GM18526 (cell line): ENCODE data around the gene SMG6.
A peak's percentile ranks its signal among the peaks of the same experiment; 100 is the strongest.

Experiments used
- POLR2A ChIP-seq: IDR thresholded peaks from 3 replicates; pipeline ENCODE4 v1.6.1; 2011; ENCODE audit not compliant: insufficient read length; ENCODE audit errors: extremely low read depth

Gene SMG6

DNA sequence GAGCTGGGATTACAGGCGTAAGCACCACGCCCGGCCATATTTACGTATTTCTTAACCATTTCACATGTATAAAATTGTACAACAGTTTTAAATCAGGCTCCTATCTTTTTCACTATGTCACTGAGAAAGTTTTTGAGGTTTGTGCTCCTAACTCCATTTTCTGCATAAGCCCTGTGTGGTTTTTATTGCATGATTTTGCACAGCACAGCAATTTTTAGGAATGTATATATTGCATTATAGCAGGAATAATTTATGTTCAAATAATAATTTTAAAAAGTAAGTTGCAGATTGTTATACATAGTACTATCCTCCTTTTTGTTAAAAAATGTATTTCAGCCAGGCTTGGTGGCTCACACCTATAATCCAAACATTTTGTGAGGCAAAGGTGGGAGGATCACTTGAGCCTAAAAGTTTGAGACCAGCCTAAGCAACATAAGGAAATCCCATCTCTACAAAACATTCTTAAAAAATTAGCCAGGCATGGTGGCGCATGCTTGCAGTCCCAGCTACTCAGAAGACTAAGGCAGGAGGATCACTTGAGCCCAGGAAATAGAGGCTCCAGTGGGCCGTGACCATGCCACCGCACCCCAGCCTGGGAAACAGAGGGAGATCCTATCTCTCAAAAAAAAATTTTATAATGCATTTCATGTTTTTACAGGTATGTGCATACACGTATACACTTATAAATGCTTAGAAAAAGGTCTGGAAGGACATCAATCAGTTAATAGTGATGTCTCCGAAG is 26.0 kb downstream of the SMG6 start:
- TF ChIP-seq POLR2A: no peak

DNA sequence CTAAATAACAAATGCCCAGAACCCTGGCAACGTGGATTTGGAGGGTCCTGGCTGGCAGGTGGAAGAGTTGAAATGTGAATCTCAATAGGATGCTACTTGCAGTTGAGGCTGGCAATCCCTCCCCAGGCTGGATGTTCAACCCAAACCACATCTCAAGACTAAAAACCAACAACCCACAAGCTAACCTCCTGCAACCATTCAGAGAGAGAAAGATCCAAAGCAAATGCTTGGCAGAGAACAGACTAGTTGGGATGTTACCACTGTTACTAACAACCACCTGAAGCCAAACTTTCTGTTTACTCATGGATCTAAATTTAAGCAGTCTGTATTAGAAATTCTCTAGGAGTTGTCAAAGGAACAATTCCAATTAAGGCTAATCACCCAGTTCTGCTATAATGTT is 27.9 kb downstream of the SMG6 start:
- TF ChIP-seq POLR2A: no peak

DNA sequence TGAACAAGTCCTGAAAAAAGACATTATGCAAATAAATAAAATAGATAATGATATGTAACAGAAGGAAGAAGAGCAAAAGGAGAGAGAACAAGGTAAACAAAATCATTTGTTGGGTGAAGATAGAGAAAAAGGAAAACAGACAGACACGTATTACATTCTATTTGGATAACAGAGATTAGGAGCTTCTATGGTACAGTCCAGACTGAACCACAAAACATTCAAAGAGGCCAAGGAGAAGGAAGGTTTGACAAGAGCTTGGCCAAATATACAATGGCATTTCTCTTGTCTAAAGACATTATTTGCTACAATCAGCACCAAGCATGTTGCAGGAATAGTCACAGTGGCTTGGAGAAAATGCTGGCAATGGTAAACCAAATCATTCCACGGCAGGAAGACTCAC is 29.2 kb downstream of the SMG6 start:
- TF ChIP-seq POLR2A: no peak

GRCh38 chr17:2271985-2272702 is 31.4 kb downstream of the SMG6 start:
- no peak for TF ChIP-seq POLR2A

- no peak for TF ChIP-seq POLR2A
These were observed 36.2 kb downstream of the SMG6 start for GRCh38 chr17:2267354-2267753.

GRCh38 chr17:2266865-2267228 is 36.7 kb downstream of the SMG6 start:
- no peak for TF ChIP-seq POLR2A

GRCh38 chr17:2266045-2266864 is 37.3 kb downstream of the SMG6 start:
- peak; percentile 20 for TF ChIP-seq POLR2A

DNA sequence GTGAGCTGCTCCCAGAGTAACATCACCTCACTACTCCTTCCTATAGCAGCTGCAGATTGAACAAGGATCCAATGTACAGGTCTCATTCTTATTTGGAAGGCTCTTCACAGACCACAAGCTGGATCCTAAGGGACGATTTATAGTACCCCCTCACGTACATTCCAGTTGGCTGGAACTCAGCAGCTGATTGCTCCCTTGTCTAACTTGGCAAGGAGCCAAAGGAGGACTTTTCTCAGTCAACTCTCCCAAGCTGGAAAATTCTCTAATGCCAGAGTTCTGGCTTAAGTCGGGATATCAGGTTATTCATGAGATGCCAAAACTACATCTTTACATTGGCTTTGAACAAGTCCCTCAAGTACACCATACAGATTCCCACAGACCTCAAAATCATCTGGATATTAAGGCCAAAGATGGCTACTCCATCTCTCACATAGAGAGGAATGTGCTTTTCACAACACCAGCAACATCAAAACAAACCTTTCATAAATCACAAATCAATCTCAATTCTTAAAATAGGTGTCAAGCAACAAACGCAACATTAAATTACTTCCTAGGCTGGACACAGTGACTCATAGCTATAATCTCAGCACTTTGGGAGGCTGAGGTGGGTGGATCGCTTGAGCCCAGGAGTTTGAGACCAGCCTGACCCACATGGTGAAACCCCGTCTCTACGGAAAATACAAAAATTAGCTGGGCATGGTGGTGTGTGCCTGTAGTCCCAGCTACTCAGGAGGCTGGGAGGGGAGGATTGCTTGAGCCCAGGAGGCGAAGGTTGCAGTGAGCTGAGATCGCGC is 39.3 kb downstream of the SMG6 start:
- TF ChIP-seq POLR2A: no peak

DNA sequence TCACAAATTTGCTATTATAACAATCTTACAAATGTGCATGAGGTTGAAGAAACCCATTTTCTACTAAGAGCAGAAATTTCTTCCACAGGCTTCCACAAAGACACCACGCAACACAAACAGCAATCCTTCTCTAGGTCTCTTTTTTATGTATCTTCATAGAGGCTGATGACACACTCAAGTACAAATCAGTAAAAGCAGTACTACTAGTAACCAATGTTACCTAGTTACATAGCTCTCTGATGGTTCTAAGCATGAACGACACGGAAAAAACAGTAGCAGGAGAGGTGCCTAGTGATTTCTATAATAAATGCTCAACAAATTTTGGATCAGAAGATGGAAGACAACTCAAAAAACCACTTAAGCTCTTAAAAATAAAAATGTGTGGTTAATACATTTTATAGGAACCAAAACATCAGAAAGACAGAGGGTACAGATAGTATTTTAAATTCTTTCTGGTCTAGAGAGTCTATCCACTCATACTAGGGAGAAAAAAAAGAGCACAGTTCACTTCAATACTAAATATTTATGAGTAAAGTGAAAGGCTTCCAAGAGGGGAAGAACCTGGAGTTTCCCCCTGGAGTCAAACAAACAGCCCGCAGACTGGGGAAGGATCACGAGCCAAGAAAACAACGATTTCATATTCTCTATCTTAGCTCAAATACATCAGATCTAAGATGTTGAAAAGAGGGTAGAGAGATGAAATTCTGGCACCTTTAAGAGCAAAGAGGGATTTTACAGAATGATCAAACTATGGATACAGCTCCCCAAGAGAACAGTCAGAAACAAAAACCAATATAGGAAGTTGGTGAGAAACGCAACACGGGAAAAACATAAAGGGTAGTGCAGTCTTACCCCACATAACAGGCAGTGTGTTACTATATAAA is 40.2 kb downstream of the SMG6 start:
- TF ChIP-seq POLR2A: no peak

GRCh38 chr17:2262135-2262587 is 41.4 kb downstream of the SMG6 start:
- no peak for TF ChIP-seq POLR2A

GRCh38 chr17:2259769-2260536 is 43.6 kb downstream of the SMG6 start:
- no peak for TF ChIP-seq POLR2A

DNA sequence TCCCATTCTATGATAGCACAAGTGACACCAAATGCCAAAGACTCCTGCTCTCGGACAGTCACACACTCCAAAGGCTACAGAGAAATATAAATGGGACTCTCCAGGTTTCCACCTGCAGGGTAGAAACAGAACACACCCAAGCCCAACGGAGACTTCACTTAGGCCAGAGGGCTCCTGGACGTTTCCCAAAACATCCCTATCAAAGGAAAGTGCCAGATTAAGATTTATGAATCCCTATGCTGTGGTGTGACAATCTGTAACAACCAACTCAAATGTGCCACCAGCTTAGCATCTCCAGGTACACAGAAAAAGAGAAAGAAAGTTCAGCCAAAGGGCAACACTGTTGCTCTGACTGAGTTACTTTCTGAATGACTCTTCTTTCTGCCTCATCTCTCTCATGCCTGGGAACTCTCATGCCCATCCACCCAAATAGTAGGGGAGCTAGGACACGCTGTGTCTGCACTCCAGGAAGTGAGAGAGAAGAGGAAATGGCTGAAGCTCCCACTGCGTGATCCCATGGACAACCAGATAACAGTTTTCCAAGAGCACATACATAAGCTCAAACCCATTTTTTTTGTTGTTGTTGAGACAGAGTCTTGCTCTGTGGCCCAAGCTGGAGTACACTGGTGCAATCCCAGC is 49.7 kb downstream of the SMG6 start:
- no peak for TF ChIP-seq POLR2A

DNA sequence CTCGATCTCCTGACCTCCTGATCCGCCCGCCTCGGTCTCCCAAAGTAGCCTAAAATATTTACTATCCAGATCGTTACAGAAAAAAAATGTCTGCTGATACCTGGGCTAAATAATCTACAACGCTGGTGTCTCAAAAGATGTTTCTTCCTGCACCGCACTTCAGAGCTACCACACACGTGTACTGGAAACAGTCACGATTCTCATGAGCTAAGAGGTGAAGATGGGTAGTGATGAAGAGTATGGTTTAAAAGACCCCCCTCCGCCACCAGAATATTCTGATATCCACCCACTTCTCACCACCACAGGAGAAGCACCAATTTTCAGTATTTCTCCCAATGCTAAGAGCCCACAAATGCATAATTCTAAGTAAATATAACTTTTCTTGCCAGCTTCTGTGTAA is 50.2 kb downstream of the SMG6 start:
- no peak for TF ChIP-seq POLR2A
